ENCODE results near the gene OR52E6.

OR52E6 gene

DNA sequence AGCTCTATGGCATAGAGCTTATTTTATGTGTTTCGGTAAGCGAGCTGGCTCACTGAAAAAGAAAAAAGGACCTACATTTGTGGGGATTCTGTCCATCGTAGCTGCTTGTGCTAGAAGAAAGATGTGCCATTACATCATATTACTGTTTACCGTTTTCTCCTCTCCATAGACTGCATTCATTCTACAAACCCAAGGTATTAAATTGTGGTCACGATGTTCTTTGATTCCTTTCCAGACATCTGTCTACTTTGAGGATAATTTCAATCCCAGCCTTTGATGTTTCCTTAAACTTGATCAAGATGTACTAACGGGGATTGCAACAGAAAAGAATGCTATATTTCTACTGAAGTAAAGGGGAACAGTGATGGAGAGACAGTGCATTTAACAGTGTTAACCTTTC, 45.2 kb downstream of the OR52E6 start:
- DNase-seq (ENCODE audit: low spot score): no peak

DNA sequence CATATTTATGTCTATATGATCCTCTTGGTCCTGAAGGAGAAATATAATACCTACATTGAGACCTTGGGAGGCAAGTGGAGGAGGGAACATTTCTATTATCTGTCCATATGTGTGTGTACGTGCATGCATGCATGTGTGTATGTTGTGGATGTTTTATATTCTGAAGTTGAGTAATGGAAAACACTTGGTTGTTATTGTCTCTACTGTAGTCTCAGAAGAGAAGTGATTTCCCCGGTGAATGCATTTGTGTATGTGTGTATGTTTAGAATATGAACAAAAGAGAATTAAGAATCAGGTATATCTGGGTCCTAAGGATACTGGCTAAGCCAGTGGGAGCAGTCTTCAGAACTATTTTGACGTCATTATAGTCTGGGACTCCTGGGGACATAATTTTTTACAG, 50.5 kb downstream of the OR52E6 start, which contains the start of gene OR52N1:
Gene OR52N1, minus strand, starts transcription at position 101 of the 400 bp plus-strand sequence. CDS start 2,449 bp downstream, outside the sequence.
- DNase-seq (ENCODE audit: low spot score): no peak

All from activated CD4-positive, alpha-beta T cell treated with anti-CD3 and anti-CD28 coated beads, Interleukin-2, Interleukin-4, amounts not matched to agents 100 ng/mL and 50 ng/mL, durations not matched to agents 16 hours and 8 hours (primary cell).